ENCODE results near the gene TMEM119.

GRCh38 chr12:108643941-108644810 is 46.3 kb upstream of the TMEM119 start:
- no peak for TF ChIP-seq CTCF (IDR thresholded peaks at IDR 0.05)
- TF ChIP-seq POLR2AphosphoS5 (IDR thresholded peaks at IDR 0.05; ENCODE audit: low read depth, low read length): no peak

Measured in Panc1 (cell line).